Tibial nerve (tissue), 4 donors: ENCODE measurements around the gene TRAF3IP3. TPM values are rescaled to one million over a fixed set of nuclear protein-coding genes. Genes with fewer than 3 reads are reported as not detected.

Experiments used
- DNase-seq, 2 donors: peaks; one replicate each; pipeline ENCODE4 v3.0.0-alpha.2; 2019; ENCODE audit warnings: low spot score in 2 of 2
- H3K27ac ChIP-seq, 4 donors: fragments of 200-600 bp; sonication (generic) in 3 of 4; one replicate each; pipeline ENCODE4 v1.5.1; 2017 to 2019; ENCODE audit warnings: mild to moderate bottlenecking in 1 of 4
- H3K27me3 ChIP-seq, 2 donors: fragments of 200-600 bp; sonication (generic) in 1 of 2; one replicate each; pipeline versions ENCODE4 v1.5.1 to v1.6.0; 2017 to 2019
- H3K36me3 ChIP-seq, 3 donors: fragments of 200-600 bp; sonication (generic); one replicate each; pipeline ENCODE4 v1.5.1; 2018 to 2019
- H3K4me1 ChIP-seq, 4 donors: fragments of 200-600 bp; sonication (generic) in 3 of 4; one replicate each; pipeline ENCODE4 v1.5.1; 2017 to 2019
- H3K4me3 ChIP-seq, 4 donors: fragments of 200-600 bp; sonication (generic) in 3 of 4; one replicate each; pipeline ENCODE4 v1.5.1; 2017 to 2019; ENCODE audit warnings: mild to moderate bottlenecking in 1 of 4, moderate library complexity in 1 of 4
- H3K9me3 ChIP-seq, 4 donors: fragments of 200-600 bp; sonication (generic) in 3 of 4; one replicate each; pipeline ENCODE4 v1.5.1; 2017 to 2019
- CTCF ChIP-seq, 5 experiments: fragments of 200-600 bp in 3 of 5; fragments of 450-650 bp in 2 of 5; sonication (generic) in 3 of 5; IDR thresholded peaks; one replicate each; pipeline ENCODE4 v1.5.1; 2016 to 2019; ENCODE audit warnings: antibody characterized with exemption in 5 of 5, mild to moderate bottlenecking in 3 of 5, moderate library complexity in 2 of 5
- EP300 ChIP-seq, 2 donors: sonication (generic); formaldehyde crosslinking; IDR thresholded peaks; one replicate each; pipeline ENCODE4 v1.6.1; 2017; ENCODE audit warnings: antibody characterized with exemption in 2 of 2, mild to moderate bottlenecking in 1 of 2
- POLR2A ChIP-seq, 2 donors: fragments of 450-650 bp; IDR thresholded peaks; one replicate each; pipeline ENCODE4 v1.6.1; 2017; ENCODE audit warnings: antibody characterized with exemption in 2 of 2, mild to moderate bottlenecking in 2 of 2, moderate library complexity in 2 of 2
- WGBS, 2 donors: methylation state at CpG; one replicate each; pipeline ENCODE4 v1.1.5; 2018; 5-methylcytosine and 5-hydroxymethylcytosine counted together
- total RNA-seq, 4 donors: library from RNA; depleted of rRNA; stranded (reverse); fragments of >200 nt; gene quantifications; one replicate each; pipeline ENCODE4 v1.1.0, GENCODE V29; 2016

The TRAF3IP3 gene
- total RNA-seq, 4 donors from 2014 or later, result 0.87 to 8.0 (median 2.3) TPM

- H3K4me3 ChIP-seq, result no peak overlapping the region
- no peaks in the 10 kb centered on the region for H3K36me3 ChIP-seq
- H3K4me1 ChIP-seq, result no peaks in the 10 kb centered on the region
- 64 to 72% methylated on average over 3 of the region's 3 CpGs for WGBS, 2 donors
- no peaks in the 10 kb centered on the region for H3K9me3 ChIP-seq
- DNase-seq, result no peak
- no peak for TF ChIP-seq EP300 (IDR thresholded peaks at IDR 0.05)
- no peak for TF ChIP-seq POLR2A (IDR thresholded peaks at IDR 0.05)
- no peak for TF ChIP-seq CTCF (IDR thresholded peaks at IDR 0.05)
- H3K27ac ChIP-seq, result no peak overlapping the region
- H3K27me3 ChIP-seq, result no peaks in the 10 kb centered on the region
Observed at GRCh38 chr1:209710847-209711246, 45.0 kb upstream of the TRAF3IP3 start.

- DNase-seq, result no peak
- WGBS, 2 donors, result 41 to 53% methylated on average over 2 of the region's 2 CpGs
- H3K27ac ChIP-seq, result no peak overlapping the region
- H3K9me3 ChIP-seq, result no peaks in the 10 kb centered on the region
- H3K4me1 ChIP-seq, result no peaks in the 10 kb centered on the region
- no peak overlapping the region for H3K4me3 ChIP-seq
- H3K36me3 ChIP-seq, result no peaks in the 10 kb centered on the region
- TF ChIP-seq EP300 (IDR thresholded peaks at IDR 0.05), result no peak
- TF ChIP-seq POLR2A (IDR thresholded peaks at IDR 0.05), result no peak
- TF ChIP-seq CTCF (IDR thresholded peaks at IDR 0.05), result no peak
- no peaks in the 10 kb centered on the region for H3K27me3 ChIP-seq
Observed at GRCh38 chr1:209714338-209714737, 41.5 kb upstream of the TRAF3IP3 start.

DNA sequence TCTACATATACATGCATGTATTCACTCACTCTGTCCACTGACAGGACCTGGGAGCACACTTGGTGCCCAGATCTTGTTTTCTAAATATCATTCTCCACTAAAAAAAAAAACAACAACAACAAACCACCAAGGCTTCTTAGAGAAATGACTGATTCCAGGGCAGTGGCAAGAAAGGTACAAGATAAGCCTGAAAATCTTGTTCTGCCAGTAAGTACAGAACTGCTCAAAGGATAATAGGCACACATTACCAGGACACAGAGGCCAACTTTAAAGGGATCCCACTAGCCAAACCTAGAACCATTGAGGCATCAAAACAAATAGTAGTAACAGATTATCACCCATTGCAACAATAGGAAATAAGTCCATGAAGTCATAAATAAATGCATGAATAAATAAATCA is 40.5 kb upstream of the TRAF3IP3 start:
- DNase-seq, result no peak
- H3K9me3 ChIP-seq, result no peaks in the 10 kb centered on the region
- H3K27me3 ChIP-seq, result no peaks in the 10 kb centered on the region
- no peaks in the 10 kb centered on the region for H3K36me3 ChIP-seq
- H3K27ac ChIP-seq, result no peak overlapping the region
- no peak overlapping the region for H3K4me3 ChIP-seq
- TF ChIP-seq EP300 (IDR thresholded peaks at IDR 0.05) (no peak), POLR2A (IDR thresholded peaks at IDR 0.05) (no peak), CTCF (IDR thresholded peaks at IDR 0.05) (no peak)
- H3K4me1 ChIP-seq, result peaks cover 0 to 4% (median 0%) of the 10 kb centered on the region in 4 donors

DNA sequence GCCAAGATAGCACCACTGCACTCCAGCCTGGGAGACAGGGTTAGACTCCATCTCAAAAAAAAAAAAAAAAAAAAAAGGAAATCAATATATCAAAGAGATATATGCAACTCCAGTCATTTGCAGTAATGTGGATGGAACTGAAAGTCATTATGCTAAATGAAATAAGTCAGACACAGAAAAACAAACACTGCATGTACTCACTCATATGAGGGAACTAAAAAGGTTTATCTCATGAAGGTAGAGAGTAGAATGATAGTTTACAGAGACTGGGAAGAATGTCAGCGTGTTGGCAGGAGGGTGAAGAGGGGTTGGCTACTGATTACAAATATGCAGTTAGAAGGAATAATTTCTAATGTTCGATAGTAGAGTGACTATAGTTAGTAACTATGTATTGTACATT is 38.0 kb upstream of the TRAF3IP3 start:
- Histone ChIP-seq H3K4me1 (peaks cover 0 to 17% (median 0%) of the 10 kb centered on the region in 4 donors), H3K36me3 (no peaks in the 10 kb centered on the region), H3K4me3 (no peak overlapping the region), H3K27ac (no peak overlapping the region), H3K9me3 (no peaks in the 10 kb centered on the region), H3K27me3 (no peaks in the 10 kb centered on the region)
- TF ChIP-seq EP300 (IDR thresholded peaks at IDR 0.05) (no peak), POLR2A (IDR thresholded peaks at IDR 0.05) (no peak), CTCF (IDR thresholded peaks at IDR 0.05) (no peak)
- DNase-seq, result no peak
- 83 to 89% methylated on average over 2 of the region's 2 CpGs for WGBS, 2 donors

DNA sequence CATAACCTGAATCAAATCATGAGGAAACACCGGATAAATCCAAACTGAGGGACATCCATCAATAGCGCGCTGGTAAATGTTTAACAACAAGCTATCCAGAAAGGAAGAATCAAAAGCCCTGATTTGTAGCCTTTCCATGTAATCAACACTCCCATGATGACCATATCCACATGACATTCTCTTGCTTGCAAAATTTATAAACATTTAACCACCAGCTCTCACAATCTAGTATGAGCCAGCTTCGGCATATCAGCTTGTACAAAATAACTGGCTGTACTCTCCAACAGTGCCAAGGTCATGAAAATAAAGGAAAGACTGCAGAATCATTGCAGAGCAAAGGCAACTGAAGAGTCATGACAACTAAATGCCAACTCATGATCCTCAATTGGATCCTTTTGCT is 35.5 kb upstream of the TRAF3IP3 start:
- H3K27me3 ChIP-seq, result no peaks in the 10 kb centered on the region
- H3K4me3 ChIP-seq, result no peak overlapping the region
- no peaks in the 10 kb centered on the region for H3K9me3 ChIP-seq
- peaks cover 0 to 27% (median 0%) of the 10 kb centered on the region in 4 donors for H3K4me1 ChIP-seq
- H3K27ac ChIP-seq, result peak overlapping the region in 2 of 4 donors; percentile 46 to 72
- no peak for DNase-seq
- 75 to 83% methylated on average over 4 of the region's 4 CpGs for WGBS, 2 donors
- TF ChIP-seq POLR2A (IDR thresholded peaks at IDR 0.05) (no peak), EP300 (IDR thresholded peaks at IDR 0.05) (peak; percentile 21 to 61)
- H3K36me3 ChIP-seq, result no peaks in the 10 kb centered on the region

- Histone ChIP-seq H3K27me3 (no peaks in the 10 kb centered on the region), H3K4me1 (peaks cover 0 to 27% (median 0%) of the 10 kb centered on the region in 4 donors), H3K4me3 (no peak overlapping the region), H3K36me3 (no peaks in the 10 kb centered on the region), H3K9me3 (no peaks in the 10 kb centered on the region), H3K27ac (peak overlapping the region in 2 of 4 donors; percentile 46 to 61)
- no peak for DNase-seq
- TF ChIP-seq EP300 (IDR thresholded peaks at IDR 0.05) (no peak), POLR2A (IDR thresholded peaks at IDR 0.05) (no peak), CTCF (IDR thresholded peaks at IDR 0.05) (no peak)
- 33 to 50% methylated on average over 2 of the region's 2 CpGs for WGBS, 2 donors
Observed at GRCh38 chr1:209720826-209721225, 35.0 kb upstream of the TRAF3IP3 start.
